Measurements from ENCODE around the gene KRTAP10-9.
"Not testable (repeated sequence)": the region's sequence is repeated elsewhere in the genome, so short reads cannot be mapped to it uniquely, and the experiment has no call there.

Gene KRTAP10-9

DNA sequence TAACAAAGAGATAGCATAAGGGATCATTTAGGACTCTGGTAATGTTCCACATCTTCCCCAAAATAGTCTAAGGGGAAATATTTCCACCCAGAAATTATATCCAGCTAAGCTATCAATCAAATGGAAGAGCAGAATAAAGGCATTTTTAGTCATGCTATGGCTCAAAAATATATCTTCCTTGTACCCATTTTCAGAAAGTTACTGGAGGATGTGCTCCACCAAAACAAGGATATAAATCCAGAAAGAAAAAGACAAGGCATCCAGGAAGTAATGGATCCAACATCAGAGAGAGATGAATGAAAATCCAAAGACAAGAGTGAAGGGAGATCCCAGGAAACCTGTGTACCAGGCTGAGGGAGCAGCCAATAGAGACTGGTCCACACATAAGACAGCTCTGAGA is 17.7 kb upstream of the KRTAP10-9 start:
- H3K27ac ChIP-seq, result no peak overlapping the region
- in situ Hi-C loops (cut with HindIII; ENCODE audit: low pct_ligation_motif_present, low sequenced_read_pairs), result no loop called here
- TF ChIP-seq, protein P1, sequence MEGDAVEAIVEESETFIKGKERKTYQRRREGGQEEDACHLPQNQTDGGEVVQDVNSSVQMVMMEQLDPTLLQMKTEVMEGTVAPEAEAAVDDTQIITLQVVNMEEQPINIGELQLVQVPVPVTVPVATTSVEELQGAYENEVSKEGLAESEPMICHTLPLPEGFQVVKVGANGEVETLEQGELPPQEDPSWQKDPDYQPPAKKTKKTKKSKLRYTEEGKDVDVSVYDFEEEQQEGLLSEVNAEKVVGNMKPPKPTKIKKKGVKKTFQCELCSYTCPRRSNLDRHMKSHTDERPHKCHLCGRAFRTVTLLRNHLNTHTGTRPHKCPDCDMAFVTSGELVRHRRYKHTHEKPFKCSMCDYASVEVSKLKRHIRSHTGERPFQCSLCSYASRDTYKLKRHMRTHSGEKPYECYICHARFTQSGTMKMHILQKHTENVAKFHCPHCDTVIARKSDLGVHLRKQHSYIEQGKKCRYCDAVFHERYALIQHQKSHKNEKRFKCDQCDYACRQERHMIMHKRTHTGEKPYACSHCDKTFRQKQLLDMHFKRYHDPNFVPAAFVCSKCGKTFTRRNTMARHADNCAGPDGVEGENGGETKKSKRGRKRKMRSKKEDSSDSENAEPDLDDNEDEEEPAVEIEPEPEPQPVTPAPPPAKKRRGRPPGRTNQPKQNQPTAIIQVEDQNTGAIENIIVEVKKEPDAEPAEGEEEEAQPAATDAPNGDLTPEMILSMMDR (IDR thresholded peaks at IDR 0.05; ENCODE audit: low read depth, low read length, missing control alignments), result no peak
- no peaks in the 10 kb centered on the region for H3K27me3 ChIP-seq (replicated peaks)
- no peak overlapping the region for H3K4me3 ChIP-seq (ENCODE audit: low read depth, low read length)
- DNase-seq, result no peak
- H3K36me3 ChIP-seq (replicated peaks), result no peaks in the 10 kb centered on the region

DNA sequence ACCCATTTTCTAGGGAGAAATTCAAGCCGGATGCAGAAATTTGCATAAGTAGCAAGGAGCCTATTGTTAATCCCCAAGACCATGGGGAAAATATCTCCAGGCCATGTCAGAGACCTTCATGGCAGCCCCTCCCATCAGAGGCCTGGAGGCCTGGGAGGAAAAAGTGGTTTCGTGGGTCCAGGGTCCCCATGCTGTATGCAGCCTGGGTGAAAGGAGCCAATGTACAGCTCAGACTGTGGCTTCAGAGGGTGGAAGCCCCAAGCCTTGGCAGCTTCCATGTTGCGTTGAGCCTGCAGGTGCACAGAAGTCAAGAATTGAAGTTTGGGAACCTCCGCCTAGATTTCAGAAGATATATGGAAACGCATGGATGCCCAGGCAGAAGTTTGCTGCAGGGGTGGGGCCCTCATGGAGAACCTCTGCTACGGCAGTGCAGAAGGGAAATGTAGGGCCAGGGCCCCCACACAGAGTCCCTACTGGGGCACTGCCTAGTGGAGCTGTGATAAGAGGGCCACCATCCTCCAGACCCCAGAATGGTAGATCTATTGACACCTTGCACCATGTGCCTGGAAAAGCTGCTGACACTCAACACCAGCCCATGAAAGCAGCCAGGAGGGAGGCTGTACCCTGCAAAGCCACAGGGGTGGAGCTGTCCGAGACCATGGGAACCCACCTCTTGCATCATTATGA is 16.6 kb upstream of the KRTAP10-9 start:
- in situ Hi-C loops (cut with HindIII; ENCODE audit: low pct_ligation_motif_present, low sequenced_read_pairs); H3K27me3 ChIP-seq (replicated peaks); H3K36me3 ChIP-seq (replicated peaks); H3K4me3 ChIP-seq (ENCODE audit: low read depth, low read length); DNase-seq; H3K27ac ChIP-seq: not testable (repeated sequence)

DNA sequence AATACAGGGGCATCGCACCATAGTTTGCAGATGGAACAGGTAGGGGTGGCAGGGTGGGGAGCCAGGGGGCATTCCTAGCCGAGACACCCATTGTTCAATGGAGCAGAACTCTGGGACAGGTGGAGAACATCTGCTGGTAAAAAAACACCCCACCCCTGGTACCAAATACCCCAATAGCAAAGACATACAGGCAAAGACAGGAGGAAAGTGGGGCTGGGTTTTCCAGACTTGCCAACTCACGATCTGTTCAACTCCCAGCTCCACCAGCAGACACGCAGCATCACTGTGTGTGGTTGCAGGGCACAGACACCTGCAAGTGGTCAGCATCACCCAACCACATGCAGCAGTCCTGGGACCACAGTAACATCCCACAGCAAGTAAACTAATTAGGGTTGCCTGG is 15.3 kb upstream of the KRTAP10-9 start:
- Histone ChIP-seq H3K27me3 (replicated peaks) (no peaks in the 10 kb centered on the region), H3K4me3 (ENCODE audit: low read depth, low read length) (no peak overlapping the region), H3K36me3 (replicated peaks) (no peaks in the 10 kb centered on the region), H3K27ac (no peak overlapping the region)
- in situ Hi-C loops (cut with HindIII; ENCODE audit: low pct_ligation_motif_present, low sequenced_read_pairs), result no loop called here
- TF ChIP-seq, protein P1 (IDR thresholded peaks at IDR 0.05; ENCODE audit: low read depth, low read length, missing control alignments), result no peak
- DNase-seq, result no peak

DNA sequence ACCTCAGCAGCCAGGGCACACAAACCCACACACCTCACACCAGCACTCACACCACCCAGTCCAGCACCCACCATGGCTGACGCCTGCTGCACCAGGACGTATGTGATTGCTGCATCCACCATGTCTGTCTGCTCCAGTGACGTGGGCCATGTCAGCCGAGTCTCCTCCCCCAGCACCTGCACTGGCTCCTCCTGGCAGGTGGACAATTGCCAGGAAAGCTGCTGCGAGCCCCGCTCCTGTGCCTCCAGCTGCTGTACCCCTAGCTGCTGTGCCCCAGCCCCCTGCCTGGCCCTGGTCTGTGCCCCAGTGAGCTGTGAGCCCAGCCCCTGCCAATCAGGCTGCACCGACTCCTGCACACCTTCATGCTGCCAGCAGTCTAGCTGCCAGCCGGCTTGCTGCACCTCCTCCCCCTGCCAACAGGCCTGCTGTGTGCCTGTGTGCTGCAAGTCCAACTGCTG is 14.8 kb upstream of the KRTAP10-9 start, which contains the start of gene KRTAP10-8:
Gene KRTAP10-8, plus strand, starts transcription at position 51 of the 458 bp plus-strand sequence. Its CDS starts 22 bp downstream, at position 73.
- Histone ChIP-seq H3K27ac (no peak within 1 kb of the TSS), H3K27me3 (replicated peaks) (no peaks in the 10 kb centered on the region), H3K36me3 (replicated peaks) (no peaks in the 10 kb centered on the region), H3K4me3 (ENCODE audit: low read depth, low read length) (no peak within 1 kb of the TSS)
- in situ Hi-C loops (cut with HindIII; ENCODE audit: low pct_ligation_motif_present, low sequenced_read_pairs), result no loop called here
- TF ChIP-seq, protein P1 (IDR thresholded peaks at IDR 0.05; ENCODE audit: low read depth, low read length, missing control alignments), result no peak
- no peak for DNase-seq

DNA sequence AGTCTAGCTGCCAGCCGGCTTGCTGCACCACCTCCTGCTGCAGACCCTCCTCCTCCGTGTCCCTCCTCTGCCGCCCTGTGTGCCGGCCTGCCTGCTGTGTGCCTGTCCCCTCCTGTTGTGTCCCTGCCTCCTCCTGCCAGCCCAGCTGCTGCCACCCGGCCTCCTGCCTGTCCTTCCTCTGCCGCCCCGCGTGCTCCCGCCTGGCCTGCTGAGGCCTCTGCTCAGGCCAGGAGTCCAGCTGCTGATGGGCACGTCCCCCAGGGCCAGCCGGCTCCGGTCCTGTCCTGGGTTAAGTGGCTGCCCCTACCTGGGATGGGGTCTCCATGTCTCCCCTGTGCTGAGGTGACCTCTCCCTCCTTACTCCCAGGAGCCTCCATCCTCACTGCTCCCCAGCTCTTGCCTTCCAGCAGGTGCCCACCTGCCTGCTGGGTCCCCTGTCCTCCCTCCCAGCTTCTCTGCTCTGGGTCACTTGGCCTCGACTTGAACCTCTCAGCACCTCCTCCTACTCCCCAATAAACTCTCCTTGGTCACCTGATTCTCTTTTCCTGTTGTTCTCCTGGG is 14.1 kb upstream of the KRTAP10-9 start:
- no peak for DNase-seq
- Histone ChIP-seq H3K4me3 (ENCODE audit: low read depth, low read length) (no peak overlapping the region), H3K27ac (no peak overlapping the region), H3K36me3 (replicated peaks) (no peaks in the 10 kb centered on the region), H3K27me3 (replicated peaks) (no peaks in the 10 kb centered on the region)
- in situ Hi-C loops (cut with HindIII; ENCODE audit: low pct_ligation_motif_present, low sequenced_read_pairs), result no loop called here
- TF ChIP-seq, protein P1 (IDR thresholded peaks at IDR 0.05; ENCODE audit: low read depth, low read length, missing control alignments), result no peak

DNA sequence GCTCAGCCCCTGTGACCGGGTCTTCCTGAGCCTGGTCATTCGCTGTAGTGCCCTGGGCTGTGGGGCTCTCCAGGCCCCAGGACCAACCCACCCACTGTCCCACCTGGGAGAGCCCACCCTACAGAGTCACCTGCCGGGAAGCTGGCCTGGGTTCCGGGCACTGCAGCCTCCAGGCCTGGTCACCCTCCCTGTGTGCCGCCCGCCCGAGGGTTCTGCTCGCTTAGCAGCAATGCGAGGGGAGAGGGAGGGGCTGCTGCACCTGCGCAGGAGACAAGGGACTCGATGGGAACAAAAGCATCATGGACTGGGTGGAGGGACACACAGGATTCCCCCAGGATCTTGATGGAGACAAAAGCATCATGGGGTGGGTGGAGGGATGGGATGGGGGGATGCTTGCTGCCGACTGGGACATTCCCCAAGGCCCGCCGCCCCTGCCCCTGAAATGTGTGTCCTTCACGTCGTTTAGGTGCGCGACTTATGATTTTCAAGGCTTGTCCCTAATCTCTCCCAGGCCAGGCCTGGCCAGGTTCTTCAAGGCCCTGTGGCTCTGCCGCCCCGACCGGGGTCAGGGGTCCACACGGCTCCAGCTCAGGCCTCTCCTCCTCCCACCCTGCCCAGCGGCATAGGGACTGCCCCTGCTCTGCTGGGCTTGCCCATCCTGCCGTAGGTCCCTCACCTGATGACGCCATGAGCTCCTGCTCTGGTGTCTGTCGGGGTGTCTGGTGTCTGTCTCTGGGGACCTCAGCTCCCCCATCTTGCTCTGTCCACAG is 13.3 kb upstream of the KRTAP10-9 start:
- TF ChIP-seq, protein P1 (IDR thresholded peaks at IDR 0.05; ENCODE audit: low read depth, low read length, missing control alignments), result no peak
- in situ Hi-C loops (cut with HindIII; ENCODE audit: low pct_ligation_motif_present, low sequenced_read_pairs), result no loop called here
- DNase-seq, result no peak
- no peak overlapping the region for H3K27ac ChIP-seq
- H3K36me3 ChIP-seq (replicated peaks), result no peaks in the 10 kb centered on the region
- no peak overlapping the region for H3K4me3 ChIP-seq (ENCODE audit: low read depth, low read length)
- H3K27me3 ChIP-seq (replicated peaks), result no peaks in the 10 kb centered on the region
